ES-I3 (cell line): ENCODE measurements around the gene RNF121.

ENCODE experiments used
- H3K36me3 ChIP-seq: 2 replicates; pipeline ENCODE4 v1.6.1; 2013; ENCODE audit warnings: mild to moderate bottlenecking, low read length, control low read depth, moderate library complexity; ENCODE audit not compliant: insufficient read depth
- H3K4me1 ChIP-seq: 2 replicates; pipeline ENCODE4 v1.6.1; 2013; ENCODE audit warnings: mild to moderate bottlenecking, control low read depth, low read length; ENCODE audit not compliant: insufficient read depth
- H3K9ac ChIP-seq: 2 replicates; pipeline ENCODE4 v1.6.1; 2013; ENCODE audit warnings: low read depth, mild to moderate bottlenecking, low read length, moderate library complexity
- H3K9me3 ChIP-seq: 2 replicates; pipeline ENCODE4 v1.6.1; 2013; ENCODE audit warnings: mild to moderate bottlenecking, low read length, moderate library complexity; ENCODE audit not compliant: control insufficient read depth, insufficient read depth

RNF121 gene

GRCh38 chr11:72001834-72002591, 73.2 kb downstream of the RNF121 start:
- Histone ChIP-seq H3K36me3 (peaks cover 21% of the 10 kb centered on the region), H3K9me3 (no peaks in the 10 kb centered on the region), H3K4me1 (no peaks in the 10 kb centered on the region), H3K9ac (no peak overlapping the region)

GRCh38 chr11:72002841-72003775, 74.3 kb downstream of the RNF121 start:
- peaks cover 22% of the 10 kb centered on the region for H3K36me3 ChIP-seq
- H3K9ac ChIP-seq, result no peak overlapping the region
- H3K9me3 ChIP-seq, result no peaks in the 10 kb centered on the region

DNA sequence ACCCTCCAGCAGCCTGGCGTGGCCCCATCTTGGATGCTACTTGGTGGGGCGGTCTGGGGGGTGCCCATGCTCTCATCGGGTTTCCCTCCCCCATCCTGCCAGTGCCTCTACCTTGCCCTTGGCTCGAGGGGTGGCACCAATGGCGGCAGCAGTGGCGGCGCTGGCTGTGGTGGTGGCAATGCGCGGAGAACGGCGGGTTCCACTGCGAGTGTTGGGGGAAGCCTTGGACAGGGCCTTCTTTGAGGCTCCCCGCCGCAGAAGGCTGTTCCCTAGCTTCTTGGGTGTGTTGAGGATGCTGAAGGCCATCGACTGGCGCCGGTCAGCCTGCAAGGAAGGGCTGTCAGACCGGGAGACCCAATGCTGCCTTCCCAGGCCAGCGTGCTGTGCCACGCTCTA, 74.9 kb downstream of the RNF121 start:
- Histone ChIP-seq H3K36me3 (peaks cover 28% of the 10 kb centered on the region), H3K9ac (no peak overlapping the region), H3K4me1 (no peaks in the 10 kb centered on the region), H3K9me3 (no peaks in the 10 kb centered on the region)

More at GRCh38 chr11:72002841-72003775, 74.3 kb downstream of the RNF121 start:
- H3K4me1 ChIP-seq, result no peaks in the 10 kb centered on the region

DNA sequence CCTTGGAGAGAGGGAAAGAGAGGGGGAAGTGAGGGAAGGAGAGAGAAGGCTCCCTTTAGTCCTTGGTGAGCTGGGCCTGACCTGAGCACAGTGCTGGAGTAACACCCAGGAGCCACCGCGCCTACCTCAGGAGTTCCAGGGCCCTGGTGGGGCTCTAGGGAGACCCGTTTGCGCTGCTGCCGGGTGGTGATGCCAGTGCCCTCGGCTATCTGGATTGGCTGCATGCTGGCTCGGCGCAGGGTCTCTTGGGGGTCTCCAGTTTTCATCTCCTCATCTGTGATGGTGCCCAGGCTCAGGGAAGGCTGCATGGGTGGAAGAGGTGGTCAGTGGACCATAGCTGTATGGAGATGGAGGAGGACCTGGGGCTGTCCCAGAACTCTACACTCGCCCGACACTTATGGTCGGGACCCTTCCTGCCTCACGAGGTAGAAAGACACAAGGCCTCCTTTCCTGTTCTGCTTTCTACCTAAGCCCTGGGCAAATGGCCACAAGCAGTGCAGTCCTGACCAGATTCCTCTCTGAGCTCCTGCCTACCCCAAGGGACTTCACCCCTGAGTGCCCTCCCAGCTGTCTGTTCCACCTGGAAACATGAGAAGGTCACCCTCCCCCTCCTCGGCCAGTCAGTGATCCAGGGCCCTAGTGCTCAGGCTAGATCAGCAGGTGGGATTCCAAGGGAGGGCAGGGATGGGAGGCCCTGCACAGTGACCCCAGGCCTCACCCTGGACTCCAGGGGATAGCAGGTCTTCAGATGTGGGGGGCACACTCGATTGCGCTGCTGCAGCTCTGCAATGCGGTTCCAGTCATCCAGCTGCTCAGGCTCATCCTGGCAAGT, 75.9 kb downstream of the RNF121 start:
- no peaks in the 10 kb centered on the region for H3K4me1 ChIP-seq
- no peak overlapping the region for H3K9ac ChIP-seq
- peaks cover 33% of the 10 kb centered on the region for H3K36me3 ChIP-seq
- no peaks in the 10 kb centered on the region for H3K9me3 ChIP-seq

DNA sequence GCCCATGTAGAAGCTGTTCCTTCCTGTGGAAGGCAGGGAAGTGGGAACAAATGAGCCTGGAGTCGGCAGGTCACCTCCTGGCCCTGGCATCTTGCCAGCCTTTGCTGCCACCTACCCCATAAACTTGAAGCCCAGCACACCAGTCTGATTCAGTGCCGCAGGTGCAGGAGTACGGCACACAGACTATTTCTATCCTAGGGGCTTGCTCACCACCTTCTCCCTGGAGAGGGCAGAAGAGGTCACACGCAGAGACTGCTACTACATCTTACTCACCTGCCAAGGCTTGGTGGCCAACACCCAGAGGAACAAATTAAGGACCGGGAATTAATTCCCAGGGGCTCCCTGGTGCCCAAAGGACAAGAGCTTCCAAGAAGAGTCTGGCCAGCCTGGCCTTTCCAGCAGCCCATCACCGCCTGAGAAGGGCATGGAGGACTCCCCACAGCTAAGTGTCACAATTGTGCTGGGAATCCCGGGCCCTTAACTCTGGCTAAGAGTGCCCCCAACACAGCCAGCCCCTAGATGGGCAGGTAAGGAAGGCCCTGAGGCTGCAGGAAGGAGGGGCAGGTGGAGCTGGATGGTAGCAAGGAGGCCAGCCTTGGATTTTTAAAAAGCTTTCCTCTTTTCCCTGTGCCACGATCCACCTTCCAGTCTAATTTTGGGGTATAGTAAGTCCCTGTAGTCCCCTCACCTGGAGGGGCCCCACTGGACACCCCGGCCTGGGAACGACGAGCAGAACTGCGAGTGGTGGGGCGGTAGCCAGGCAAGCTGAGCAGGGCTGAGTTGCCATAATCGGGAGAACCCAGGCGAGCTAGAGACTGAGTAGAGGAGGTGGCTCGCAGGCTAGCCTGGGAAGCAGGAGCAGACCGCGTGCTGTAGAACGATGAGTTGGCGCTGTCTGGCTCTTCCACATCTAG, 76.8 kb downstream of the RNF121 start:
- Histone ChIP-seq H3K4me1 (no peaks in the 10 kb centered on the region), H3K9ac (no peak overlapping the region), H3K9me3 (no peaks in the 10 kb centered on the region), H3K36me3 (peaks cover 33% of the 10 kb centered on the region)

- H3K9me3 ChIP-seq, result no peaks in the 10 kb centered on the region
- no peak overlapping the region for H3K9ac ChIP-seq
- H3K4me1 ChIP-seq, result no peaks in the 10 kb centered on the region
- peaks cover 33% of the 10 kb centered on the region for H3K36me3 ChIP-seq
Observed at GRCh38 chr11:72006309-72007088, 77.7 kb downstream of the RNF121 start.

- Histone ChIP-seq H3K4me1 (no peaks in the 10 kb centered on the region), H3K9ac (no peak overlapping the region), H3K36me3 (peaks cover 33% of the 10 kb centered on the region), H3K9me3 (no peaks in the 10 kb centered on the region)
Observed at GRCh38 chr11:72007089-72007476, 78.2 kb downstream of the RNF121 start.

- peaks cover 28% of the 10 kb centered on the region for H3K36me3 ChIP-seq
- no peak overlapping the region for H3K9ac ChIP-seq
- H3K4me1 ChIP-seq, result no peaks in the 10 kb centered on the region
- no peaks in the 10 kb centered on the region for H3K9me3 ChIP-seq
Observed at GRCh38 chr11:72007587-72007986, 78.7 kb downstream of the RNF121 start.

GRCh38 chr11:72008728-72009127, 79.9 kb downstream of the RNF121 start:
- H3K36me3 ChIP-seq, result peaks cover 23% of the 10 kb centered on the region
- H3K9ac ChIP-seq, result no peak overlapping the region
- no peaks in the 10 kb centered on the region for H3K9me3 ChIP-seq
- no peaks in the 10 kb centered on the region for H3K4me1 ChIP-seq

- H3K36me3 ChIP-seq, result peaks cover 22% of the 10 kb centered on the region
- no peaks in the 10 kb centered on the region for H3K4me1 ChIP-seq
- H3K9me3 ChIP-seq, result no peaks in the 10 kb centered on the region
- H3K9ac ChIP-seq, result no peak overlapping the region
Observed at GRCh38 chr11:72009156-72009555, 80.3 kb downstream of the RNF121 start.

GRCh38 chr11:72010529-72011233, 81.8 kb downstream of the RNF121 start:
- Histone ChIP-seq H3K36me3 (peaks cover 19% of the 10 kb centered on the region), H3K9ac (no peak overlapping the region)

DNA sequence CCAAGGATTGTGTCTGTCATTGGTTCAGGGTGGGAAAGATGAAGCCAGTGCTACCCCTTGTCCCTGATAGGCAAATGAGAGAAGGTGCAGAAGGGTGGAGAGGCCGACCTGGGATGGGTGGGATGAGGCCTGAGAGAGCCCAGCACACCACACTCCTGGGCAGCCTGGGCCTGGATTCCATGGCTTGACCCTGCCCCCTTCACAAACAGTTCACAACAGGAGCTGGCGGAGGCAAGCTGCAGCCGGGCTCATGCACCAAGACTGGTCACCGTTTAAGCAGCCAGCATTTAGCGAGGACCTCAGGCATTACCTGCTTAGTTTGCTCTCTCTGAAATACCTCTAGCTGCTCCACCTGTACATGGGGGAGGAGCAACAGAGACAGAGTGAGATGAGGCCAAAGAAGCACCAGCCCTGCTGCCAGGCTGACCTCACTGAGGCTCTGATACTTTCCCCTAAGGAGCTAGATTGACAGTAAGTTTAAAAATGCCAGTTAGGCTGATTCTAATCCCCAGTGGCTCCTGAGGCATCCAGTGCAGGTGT, 83.3 kb downstream of the RNF121 start:
- no peaks in the 10 kb centered on the region for H3K9me3 ChIP-seq
- no peak overlapping the region for H3K9ac ChIP-seq
- H3K36me3 ChIP-seq, result peaks cover 26% of the 10 kb centered on the region
- no peaks in the 10 kb centered on the region for H3K4me1 ChIP-seq

More at GRCh38 chr11:72010529-72011233, 81.8 kb downstream of the RNF121 start:
- H3K9me3 ChIP-seq, result no peaks in the 10 kb centered on the region
- no peaks in the 10 kb centered on the region for H3K4me1 ChIP-seq
